NCI-H2029 treated with DMSO at 0.1 percent for 48 hours (cell line): Measurements from ENCODE around the gene PI4KA.

Experiments used
- DNase-seq: peaks from one replicate; lab custom pipeline; 2025; lab: John Stamatoyannopoulos, UW

The PI4KA gene

GRCh38 chr22:20881869-20882815 is 23.5 kb upstream of the PI4KA start:
- no peak for DNase-seq

- DNase-seq = no peak
Observed at GRCh38 chr22:20881231-20881630, 22.6 kb upstream of the PI4KA start.

GRCh38 chr22:20877715-20878114 is 19.1 kb upstream of the PI4KA start:
- DNase-seq = no peak

- DNase-seq = no peak
Observed at GRCh38 chr22:20875296-20875695, 16.7 kb upstream of the PI4KA start.

DNA sequence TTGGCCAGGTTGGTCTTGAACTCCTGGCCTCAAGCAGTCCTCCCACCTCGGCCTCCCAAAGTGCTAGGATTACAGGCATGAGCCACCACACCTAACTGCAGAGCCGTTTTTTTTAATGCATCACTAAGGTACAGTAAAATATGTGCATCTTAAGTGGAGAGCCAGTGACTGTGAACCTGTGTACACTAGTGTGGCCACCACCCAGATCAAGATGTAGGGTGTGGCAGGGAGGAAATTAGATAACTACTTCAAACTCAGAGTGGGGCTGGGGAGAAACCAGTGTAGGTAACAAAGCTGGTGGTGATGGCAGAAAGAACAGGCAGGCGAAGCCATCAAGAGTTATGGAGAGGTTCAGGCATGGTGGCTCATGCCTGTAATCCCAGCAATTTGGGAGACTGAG is 14.6 kb upstream of the PI4KA start:
- no peak for DNase-seq

- no peak for DNase-seq
Observed at GRCh38 chr22:20869234-20869633, 10.6 kb upstream of the PI4KA start.

- DNase-seq = no peak
Observed at GRCh38 chr22:20868025-20868962, 9.7 kb upstream of the PI4KA start.

DNA sequence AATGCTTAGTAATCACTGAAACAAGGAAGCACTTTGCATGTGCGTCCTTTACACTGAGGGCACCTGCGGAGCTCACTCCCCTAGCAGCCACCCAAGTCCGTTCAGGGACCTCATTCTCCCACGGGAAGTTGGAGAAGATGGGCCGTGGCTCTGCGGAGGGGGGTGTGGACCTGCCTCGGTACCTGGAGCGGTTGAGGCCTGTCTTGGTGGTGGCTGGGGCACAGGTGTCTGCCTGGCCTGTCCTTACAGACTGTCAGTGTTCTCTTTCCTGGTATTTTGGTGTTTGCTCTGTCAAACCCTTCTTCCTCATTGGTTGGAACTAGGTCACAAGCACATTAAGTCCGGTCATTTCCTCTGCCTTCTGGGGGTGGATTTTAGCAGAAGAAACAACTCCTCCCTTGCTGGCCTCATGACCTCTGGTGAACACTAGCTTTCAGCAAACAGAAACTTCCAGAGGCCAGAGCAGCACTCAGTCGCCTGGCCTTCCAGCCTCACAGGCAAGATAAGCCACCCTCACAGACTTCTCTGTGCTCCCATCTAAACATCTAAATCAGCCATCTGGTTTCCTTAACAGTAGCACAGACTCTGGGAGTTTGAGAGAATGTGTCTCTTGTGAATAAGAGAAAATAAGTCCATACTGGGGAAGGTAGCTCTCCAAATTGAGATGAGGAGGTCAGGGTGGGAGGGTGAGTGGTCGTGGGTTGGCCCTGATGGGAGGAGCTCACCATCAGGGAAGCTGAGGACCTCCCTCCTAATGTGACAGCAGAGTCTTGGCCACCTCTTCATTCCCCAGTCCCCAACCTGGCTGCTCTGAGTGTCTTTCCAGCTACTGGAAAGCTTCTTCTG is 8.8 kb upstream of the PI4KA start:
- no peak for DNase-seq

GRCh38 chr22:20866736-20867135 is 8.1 kb upstream of the PI4KA start:
- no peak for DNase-seq

DNA sequence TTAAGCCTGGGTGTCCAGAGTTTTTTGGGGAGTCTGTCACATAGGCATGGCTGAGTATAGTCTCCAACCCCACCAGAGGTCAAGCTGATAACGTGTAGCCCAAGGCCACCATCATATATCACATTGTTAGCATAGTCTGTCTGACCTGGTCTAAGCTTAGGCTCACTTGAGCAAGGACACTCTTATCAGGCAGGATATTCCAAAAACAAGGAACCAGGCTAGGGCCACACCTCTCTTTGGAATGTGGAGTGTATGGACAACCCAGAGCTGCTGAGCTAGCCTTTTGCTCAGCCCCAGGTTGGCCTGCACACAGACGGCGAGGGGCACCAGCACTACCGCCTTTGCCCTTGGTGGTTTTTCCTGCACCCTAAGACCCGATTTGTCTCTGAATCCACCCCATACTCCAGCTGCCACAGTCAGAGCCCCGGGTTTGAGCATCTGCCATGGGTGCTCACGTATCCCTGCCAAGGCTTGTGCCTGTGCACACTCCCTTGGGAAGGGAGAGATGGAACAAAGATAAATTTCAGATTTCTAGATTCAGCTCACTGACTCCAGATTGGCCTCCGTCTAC is 7.3 kb upstream of the PI4KA start:
- no peak for DNase-seq

GRCh38 chr22:20865331-20865730 is 6.7 kb upstream of the PI4KA start:
- no peak for DNase-seq

- no peak for DNase-seq
Observed at GRCh38 chr22:20864186-20864908, 5.7 kb upstream of the PI4KA start.

DNA sequence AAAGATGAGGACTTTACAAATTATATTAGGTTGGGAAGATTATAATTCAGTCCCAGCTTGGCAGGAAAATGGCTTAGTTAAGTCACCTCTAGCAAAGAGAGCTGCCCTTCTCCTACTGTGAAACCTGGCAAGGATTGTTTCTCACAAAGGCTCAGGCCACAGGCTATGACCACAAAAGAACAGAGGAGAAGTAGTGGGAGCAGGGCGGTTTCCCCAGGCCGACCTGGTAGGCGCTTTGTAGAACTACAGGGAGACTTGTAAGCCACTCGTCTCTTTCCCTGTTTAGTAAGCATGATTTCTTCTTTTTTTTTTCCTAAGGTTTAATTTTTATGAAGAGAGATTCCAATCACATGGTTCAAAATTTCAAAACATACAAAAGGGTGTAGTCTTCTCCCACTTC is 4.8 kb upstream of the PI4KA start:
- DNase-seq = no peak

- DNase-seq = no peak
Observed at GRCh38 chr22:20862540-20862939, 3.9 kb upstream of the PI4KA start.

GRCh38 chr22:20859615-20860014 is 1.0 kb upstream of the PI4KA start:
- no peak for DNase-seq

DNA sequence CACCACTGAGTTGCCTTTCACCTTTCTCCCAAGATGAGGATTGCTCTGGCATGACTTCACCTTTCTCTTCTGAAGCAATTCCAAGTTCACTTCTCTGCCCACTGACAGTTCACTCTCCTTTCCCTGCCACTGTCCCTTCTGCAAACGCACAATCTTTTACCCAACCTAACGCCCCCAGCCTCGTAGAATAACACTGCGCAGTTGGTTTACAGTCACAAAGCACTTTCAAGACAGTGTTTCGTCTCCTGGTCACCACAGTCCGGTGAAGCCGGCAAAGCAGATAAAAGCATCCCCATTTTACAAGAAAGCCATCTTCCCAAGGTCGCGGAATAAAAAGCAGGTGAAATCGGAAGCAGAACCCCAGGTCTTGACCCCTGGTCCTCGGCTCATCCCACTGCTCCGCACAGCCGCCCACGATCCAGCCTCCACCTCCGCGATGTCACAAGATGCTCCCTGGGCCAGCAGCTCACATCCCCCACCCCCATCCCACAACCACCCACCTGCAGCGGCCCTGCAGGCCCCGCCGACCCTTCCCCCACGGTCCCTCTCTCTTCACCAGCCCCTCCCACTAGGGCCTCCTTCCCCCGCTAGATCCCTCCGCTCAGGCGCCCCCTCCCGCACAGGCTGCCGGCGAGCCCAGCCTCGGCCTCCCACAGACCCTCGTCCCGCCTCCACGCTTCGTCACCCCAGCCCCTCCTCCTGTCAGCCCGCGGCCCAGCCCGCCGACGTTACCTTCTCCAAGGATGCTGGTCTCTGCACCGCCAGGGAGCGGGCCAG is 585 bp downstream of the PI4KA start:
- DNase-seq = no peak

GRCh38 chr22:20857247-20857643 is 1.4 kb downstream of the PI4KA start:
- no peak for DNase-seq

DNA sequence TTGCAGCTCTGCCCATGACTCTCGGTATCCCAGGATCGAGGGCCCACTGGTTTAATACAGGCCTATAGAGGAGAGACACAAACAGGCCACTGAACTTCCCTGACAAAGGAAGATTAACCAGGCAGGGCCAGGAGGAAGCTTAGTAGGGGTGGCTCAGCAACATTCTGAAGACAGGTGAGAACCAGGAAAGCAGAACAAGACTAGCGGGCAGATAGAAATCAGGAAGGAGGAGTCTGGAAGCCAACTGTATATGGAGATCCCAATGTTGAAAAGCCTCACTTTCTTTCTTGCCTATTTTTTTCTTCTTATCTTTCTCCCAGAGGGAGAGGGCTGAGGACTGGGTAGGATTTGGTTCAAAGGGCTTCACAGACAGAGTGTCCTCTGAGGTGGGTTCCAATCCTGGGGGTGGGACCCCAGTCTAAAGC is 5.4 kb downstream of the PI4KA start:
- no peak for DNase-seq

- DNase-seq = no peak
Observed at GRCh38 chr22:20852503-20852902, 6.1 kb downstream of the PI4KA start.

DNA sequence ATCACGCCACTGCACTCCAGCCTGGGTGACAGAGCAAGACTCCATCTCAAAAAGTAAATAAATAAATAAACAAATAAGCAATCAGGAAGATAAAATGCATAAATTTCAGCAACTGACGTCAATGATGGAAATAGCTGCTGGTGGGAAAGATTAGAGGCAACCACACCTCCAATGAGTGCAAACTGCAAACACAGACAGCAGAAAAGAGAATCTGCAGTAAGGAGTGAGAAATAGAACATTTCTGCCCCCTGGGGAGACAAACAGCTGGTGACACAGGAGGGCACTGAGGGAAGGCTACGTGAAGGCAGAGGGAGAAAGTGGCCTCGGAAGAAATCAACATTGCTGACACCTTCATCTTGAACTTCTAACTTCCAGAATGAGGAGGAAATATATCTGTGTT is 6.5 kb downstream of the PI4KA start:
- no peak for DNase-seq
